Measurements from ENCODE around the gene DCAF12. TPM values are rescaled to one million over a fixed set of nuclear protein-coding genes. Genes with fewer than 3 reads are reported as not detected.

DCAF12 gene
- total RNA-seq, 1 donor from 2014 or later: 26.5 TPM

GRCh38 chr9:34154057-34154456 lies 27.6 kb upstream of the DCAF12 start:
- Mint-ChIP-seq H3K4me1 (ENCODE audit: low read depth) (no peaks in the 10 kb centered on the region), H3K4me3 (ENCODE audit: unreplicated experiment) (no peak overlapping the region), H3K27ac (ENCODE audit: unreplicated experiment) (no peak overlapping the region), H3K9me3 (ENCODE audit: low read depth) (no peaks in the 10 kb centered on the region), H3K36me3 (ENCODE audit: low read depth) (no peaks in the 10 kb centered on the region), H3K27me3 (ENCODE audit: low read depth) (peaks cover 4% of the 10 kb centered on the region)
- DNase-seq (ENCODE audit: low spot score): no peak
- TF ChIP-seq, protein P1, sequence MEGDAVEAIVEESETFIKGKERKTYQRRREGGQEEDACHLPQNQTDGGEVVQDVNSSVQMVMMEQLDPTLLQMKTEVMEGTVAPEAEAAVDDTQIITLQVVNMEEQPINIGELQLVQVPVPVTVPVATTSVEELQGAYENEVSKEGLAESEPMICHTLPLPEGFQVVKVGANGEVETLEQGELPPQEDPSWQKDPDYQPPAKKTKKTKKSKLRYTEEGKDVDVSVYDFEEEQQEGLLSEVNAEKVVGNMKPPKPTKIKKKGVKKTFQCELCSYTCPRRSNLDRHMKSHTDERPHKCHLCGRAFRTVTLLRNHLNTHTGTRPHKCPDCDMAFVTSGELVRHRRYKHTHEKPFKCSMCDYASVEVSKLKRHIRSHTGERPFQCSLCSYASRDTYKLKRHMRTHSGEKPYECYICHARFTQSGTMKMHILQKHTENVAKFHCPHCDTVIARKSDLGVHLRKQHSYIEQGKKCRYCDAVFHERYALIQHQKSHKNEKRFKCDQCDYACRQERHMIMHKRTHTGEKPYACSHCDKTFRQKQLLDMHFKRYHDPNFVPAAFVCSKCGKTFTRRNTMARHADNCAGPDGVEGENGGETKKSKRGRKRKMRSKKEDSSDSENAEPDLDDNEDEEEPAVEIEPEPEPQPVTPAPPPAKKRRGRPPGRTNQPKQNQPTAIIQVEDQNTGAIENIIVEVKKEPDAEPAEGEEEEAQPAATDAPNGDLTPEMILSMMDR (IDR thresholded peaks at IDR 0.05): no peak

GRCh38 chr9:34151398-34151797 lies 24.9 kb upstream of the DCAF12 start:
- Mint-ChIP-seq H3K4me3 (ENCODE audit: unreplicated experiment) (no peak overlapping the region), H3K4me1 (ENCODE audit: low read depth) (no peaks in the 10 kb centered on the region), H3K36me3 (ENCODE audit: low read depth) (no peaks in the 10 kb centered on the region), H3K27me3 (ENCODE audit: low read depth) (peaks cover 4% of the 10 kb centered on the region), H3K27ac (ENCODE audit: unreplicated experiment) (no peak overlapping the region), H3K9me3 (ENCODE audit: low read depth) (no peaks in the 10 kb centered on the region)
- no peak for DNase-seq (ENCODE audit: low spot score)
- TF ChIP-seq, protein P1 (IDR thresholded peaks at IDR 0.05): no peak

GRCh38 chr9:34145165-34145564 lies 18.7 kb upstream of the DCAF12 start:
- TF ChIP-seq, protein P1 (IDR thresholded peaks at IDR 0.05): no peak
- no peak for DNase-seq (ENCODE audit: low spot score)
- Mint-ChIP-seq H3K27me3 (ENCODE audit: low read depth) (peaks cover 2% of the 10 kb centered on the region), H3K9me3 (ENCODE audit: low read depth) (no peaks in the 10 kb centered on the region), H3K36me3 (ENCODE audit: low read depth) (no peaks in the 10 kb centered on the region), H3K4me3 (ENCODE audit: unreplicated experiment) (no peak overlapping the region), H3K27ac (ENCODE audit: unreplicated experiment) (no peak overlapping the region), H3K4me1 (ENCODE audit: low read depth) (peaks cover 7% of the 10 kb centered on the region)

GRCh38 chr9:34143116-34143515 lies 16.6 kb upstream of the DCAF12 start:
- H3K27me3 Mint-ChIP-seq (ENCODE audit: low read depth): no peaks in the 10 kb centered on the region
- H3K4me3 Mint-ChIP-seq (ENCODE audit: unreplicated experiment): no peak overlapping the region
- no peaks in the 10 kb centered on the region for H3K36me3 Mint-ChIP-seq (ENCODE audit: low read depth)
- no peak overlapping the region for H3K27ac Mint-ChIP-seq (ENCODE audit: unreplicated experiment)
- TF ChIP-seq, protein P1 (IDR thresholded peaks at IDR 0.05): no peak
- no peak for DNase-seq (ENCODE audit: low spot score)
- H3K4me1 Mint-ChIP-seq (ENCODE audit: low read depth): peaks cover 13% of the 10 kb centered on the region
- H3K9me3 Mint-ChIP-seq (ENCODE audit: low read depth): no peaks in the 10 kb centered on the region

- TF ChIP-seq, protein P1 (IDR thresholded peaks at IDR 0.05): no peak
Observed at GRCh38 chr9:34140853-34141252, 14.4 kb upstream of the DCAF12 start.

More at GRCh38 chr9:34140853-34141252, 14.4 kb upstream of the DCAF12 start:
- no peaks in the 10 kb centered on the region for H3K36me3 Mint-ChIP-seq (ENCODE audit: low read depth)
- peaks cover 13% of the 10 kb centered on the region for H3K4me1 Mint-ChIP-seq (ENCODE audit: low read depth)
- no peak for DNase-seq (ENCODE audit: low spot score)
- no peaks in the 10 kb centered on the region for H3K27me3 Mint-ChIP-seq (ENCODE audit: low read depth)
- no peaks in the 10 kb centered on the region for H3K9me3 Mint-ChIP-seq (ENCODE audit: low read depth)
- H3K27ac Mint-ChIP-seq (ENCODE audit: unreplicated experiment): no peak overlapping the region
- H3K4me3 Mint-ChIP-seq (ENCODE audit: unreplicated experiment): no peak overlapping the region
